ENCODE results near the gene IKZF4. TPM values are rescaled to one million over a fixed set of nuclear protein-coding genes. Genes with fewer than 3 reads are reported as not detected.
"Not testable (repeated sequence)": the region's sequence is repeated elsewhere in the genome, so short reads cannot be mapped to it uniquely, and the experiment has no call there.

Gene IKZF4
- total RNA-seq, 2 donors from 2014 or later = 2.6 to 3.9 TPM

- DNase-seq (ENCODE audit: low spot score) = peak; percentile 69
- peak overlapping the region; percentile 94 to 96 for H3K4me3 ChIP-seq
- TF ChIP-seq, protein P1, sequence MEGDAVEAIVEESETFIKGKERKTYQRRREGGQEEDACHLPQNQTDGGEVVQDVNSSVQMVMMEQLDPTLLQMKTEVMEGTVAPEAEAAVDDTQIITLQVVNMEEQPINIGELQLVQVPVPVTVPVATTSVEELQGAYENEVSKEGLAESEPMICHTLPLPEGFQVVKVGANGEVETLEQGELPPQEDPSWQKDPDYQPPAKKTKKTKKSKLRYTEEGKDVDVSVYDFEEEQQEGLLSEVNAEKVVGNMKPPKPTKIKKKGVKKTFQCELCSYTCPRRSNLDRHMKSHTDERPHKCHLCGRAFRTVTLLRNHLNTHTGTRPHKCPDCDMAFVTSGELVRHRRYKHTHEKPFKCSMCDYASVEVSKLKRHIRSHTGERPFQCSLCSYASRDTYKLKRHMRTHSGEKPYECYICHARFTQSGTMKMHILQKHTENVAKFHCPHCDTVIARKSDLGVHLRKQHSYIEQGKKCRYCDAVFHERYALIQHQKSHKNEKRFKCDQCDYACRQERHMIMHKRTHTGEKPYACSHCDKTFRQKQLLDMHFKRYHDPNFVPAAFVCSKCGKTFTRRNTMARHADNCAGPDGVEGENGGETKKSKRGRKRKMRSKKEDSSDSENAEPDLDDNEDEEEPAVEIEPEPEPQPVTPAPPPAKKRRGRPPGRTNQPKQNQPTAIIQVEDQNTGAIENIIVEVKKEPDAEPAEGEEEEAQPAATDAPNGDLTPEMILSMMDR (IDR thresholded peaks at IDR 0.05) = no peak
- peaks cover 0 to 27% of the 10 kb centered on the region in 2 donors for H3K4me1 ChIP-seq
- H3K9me3 ChIP-seq = no peaks in the 10 kb centered on the region
- H3K27me3 ChIP-seq = no peaks in the 10 kb centered on the region
- peak overlapping the region; percentile 95 for H3K27ac ChIP-seq
- no peaks in the 10 kb centered on the region for H3K36me3 ChIP-seq
These were observed 46.5 kb upstream of the IKZF4 start for GRCh38 chr12:55974308-55974730.

- H3K27ac ChIP-seq = no peak overlapping the region
- DNase-seq (ENCODE audit: low spot score) = no peak
- H3K4me1 ChIP-seq = peaks cover 0 to 21% of the 10 kb centered on the region in 2 donors
- peaks cover 3% of the 10 kb centered on the region for H3K36me3 ChIP-seq
- TF ChIP-seq, protein P1 (IDR thresholded peaks at IDR 0.05) = no peak
- no peaks in the 10 kb centered on the region for H3K27me3 ChIP-seq
- no peaks in the 10 kb centered on the region for H3K9me3 ChIP-seq
- no peak overlapping the region for H3K4me3 ChIP-seq
These were observed 42.5 kb upstream of the IKZF4 start for GRCh38 chr12:55978393-55978792.

DNA sequence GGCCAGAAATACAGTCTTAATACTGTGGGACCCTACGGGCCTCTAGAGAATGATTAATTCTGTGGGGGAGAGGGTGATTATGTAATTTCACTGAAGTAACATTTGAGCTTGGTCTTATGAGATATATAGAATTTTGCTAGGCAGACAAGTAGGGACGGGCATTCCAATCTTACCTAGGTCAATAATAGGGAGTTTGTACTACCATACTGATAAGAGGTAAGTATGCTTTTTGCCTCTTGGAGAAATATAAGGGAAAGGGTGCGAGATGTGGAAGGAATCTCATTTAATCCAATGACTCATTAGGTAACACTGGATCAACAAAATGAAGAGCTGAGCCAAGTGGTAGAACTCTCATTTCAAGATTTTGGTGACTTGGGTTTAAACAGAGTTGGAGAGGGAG is 41.8 kb upstream of the IKZF4 start:
- H3K27ac ChIP-seq = no peak overlapping the region
- no peaks in the 10 kb centered on the region for H3K27me3 ChIP-seq
- no peaks in the 10 kb centered on the region for H3K9me3 ChIP-seq
- H3K36me3 ChIP-seq = peaks cover 8% of the 10 kb centered on the region
- no peak overlapping the region for H3K4me3 ChIP-seq
- peaks cover 0 to 21% of the 10 kb centered on the region in 2 donors for H3K4me1 ChIP-seq
- DNase-seq (ENCODE audit: low spot score) = no peak
- TF ChIP-seq, protein P1 (IDR thresholded peaks at IDR 0.05) = no peak

- H3K36me3 ChIP-seq = peaks cover 34% of the 10 kb centered on the region
These were observed 39.0 kb upstream of the IKZF4 start for GRCh38 chr12:55981882-55982281.

GRCh38 chr12:55982319-55982936 is 38.4 kb upstream of the IKZF4 start:
- TF ChIP-seq, protein P1 (IDR thresholded peaks at IDR 0.05) = no peak
- no peak for DNase-seq (ENCODE audit: low spot score)
- no peak overlapping the region for H3K4me3 ChIP-seq

More at GRCh38 chr12:55981882-55982281, 39.0 kb upstream of the IKZF4 start:
- not testable (repeated sequence) for H3K27me3 ChIP-seq; H3K27ac ChIP-seq; DNase-seq (ENCODE audit: low spot score); H3K4me1 ChIP-seq; H3K4me3 ChIP-seq; H3K9me3 ChIP-seq

GRCh38 chr12:55983232-55983842 is 37.5 kb upstream of the IKZF4 start:
- DNase-seq (ENCODE audit: low spot score) = no peak
- Histone ChIP-seq H3K9me3 (no peaks in the 10 kb centered on the region), H3K4me3 (no peak overlapping the region), H3K36me3 (peaks cover 49% of the 10 kb centered on the region), H3K27me3 (no peaks in the 10 kb centered on the region), H3K27ac (no peak overlapping the region), H3K4me1 (no peaks in the 10 kb centered on the region)
- TF ChIP-seq, protein P1 (IDR thresholded peaks at IDR 0.05) = no peak

More at GRCh38 chr12:55982319-55982936, 38.4 kb upstream of the IKZF4 start:
- Histone ChIP-seq H3K9me3 (no peaks in the 10 kb centered on the region), H3K36me3 (peaks cover 40% of the 10 kb centered on the region), H3K27ac (no peak overlapping the region), H3K4me1 (no peaks in the 10 kb centered on the region), H3K27me3 (no peaks in the 10 kb centered on the region)
